ENCODE data around the gene CHI3L1. TPM values are rescaled to one million over a fixed set of nuclear protein-coding genes. Genes with fewer than 3 reads are reported as not detected.

CHI3L1 gene
- total RNA-seq, 2 donors from 2014 or later: 0.85 to 9.4 TPM

DNA sequence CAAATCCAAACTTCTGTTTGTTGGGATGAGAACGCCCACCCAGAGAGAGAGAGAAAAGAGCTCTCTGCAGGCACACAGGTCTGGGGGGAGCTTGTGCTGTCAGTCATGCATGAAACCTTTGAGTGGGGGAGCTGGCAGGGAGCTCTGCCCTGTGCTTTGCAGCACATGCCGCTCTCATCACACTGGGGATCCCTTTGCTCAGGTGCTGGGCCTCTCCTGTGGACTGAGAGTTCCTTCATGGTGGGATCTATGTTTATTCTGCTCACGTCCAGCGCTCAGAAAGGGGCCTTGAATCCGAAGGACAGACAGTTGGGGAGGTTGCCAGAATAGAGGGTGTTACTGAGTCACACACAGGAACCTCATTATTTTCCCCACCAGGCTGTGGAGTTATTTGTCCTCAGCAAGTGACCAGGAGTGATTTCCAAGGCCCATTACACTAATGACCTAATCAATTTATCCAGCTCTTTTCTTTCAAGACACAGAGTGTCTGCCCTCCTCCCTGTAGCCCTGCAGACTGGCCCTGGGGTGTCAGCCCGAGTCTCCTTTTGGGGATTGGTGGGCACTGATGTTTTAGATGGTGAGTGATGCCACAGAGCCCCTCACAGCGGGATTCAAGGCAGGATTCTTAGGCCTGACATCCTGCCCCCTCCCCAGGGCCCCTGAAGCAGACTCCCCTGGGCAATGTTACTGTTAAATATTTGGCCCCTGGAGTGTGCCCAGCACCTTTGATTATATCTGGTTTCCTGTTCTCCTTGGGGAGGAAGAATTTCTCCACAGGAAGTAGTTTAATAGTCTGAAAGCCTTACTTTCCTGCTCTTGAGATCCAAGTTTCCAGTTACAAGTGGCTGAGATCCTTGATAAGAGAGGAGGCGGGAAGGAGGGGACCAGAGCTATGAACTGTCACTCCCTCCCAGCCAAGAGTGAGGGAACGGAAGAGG is 33.2 kb downstream of the CHI3L1 start:
- Histone ChIP-seq H3K36me3 (no peaks in the 10 kb centered on the region), H3K27me3 (no peaks in the 10 kb centered on the region), H3K9me3 (no peaks in the 10 kb centered on the region), H3K27ac (peak overlapping the region in 1 of 2 donors; percentile 26), H3K4me1 (peaks cover 0 to 44% of the 10 kb centered on the region in 2 donors), H3K4me3 (no peak overlapping the region)
- no peak for DNase-seq (ENCODE audit: low spot score)
- TF ChIP-seq, protein P1, sequence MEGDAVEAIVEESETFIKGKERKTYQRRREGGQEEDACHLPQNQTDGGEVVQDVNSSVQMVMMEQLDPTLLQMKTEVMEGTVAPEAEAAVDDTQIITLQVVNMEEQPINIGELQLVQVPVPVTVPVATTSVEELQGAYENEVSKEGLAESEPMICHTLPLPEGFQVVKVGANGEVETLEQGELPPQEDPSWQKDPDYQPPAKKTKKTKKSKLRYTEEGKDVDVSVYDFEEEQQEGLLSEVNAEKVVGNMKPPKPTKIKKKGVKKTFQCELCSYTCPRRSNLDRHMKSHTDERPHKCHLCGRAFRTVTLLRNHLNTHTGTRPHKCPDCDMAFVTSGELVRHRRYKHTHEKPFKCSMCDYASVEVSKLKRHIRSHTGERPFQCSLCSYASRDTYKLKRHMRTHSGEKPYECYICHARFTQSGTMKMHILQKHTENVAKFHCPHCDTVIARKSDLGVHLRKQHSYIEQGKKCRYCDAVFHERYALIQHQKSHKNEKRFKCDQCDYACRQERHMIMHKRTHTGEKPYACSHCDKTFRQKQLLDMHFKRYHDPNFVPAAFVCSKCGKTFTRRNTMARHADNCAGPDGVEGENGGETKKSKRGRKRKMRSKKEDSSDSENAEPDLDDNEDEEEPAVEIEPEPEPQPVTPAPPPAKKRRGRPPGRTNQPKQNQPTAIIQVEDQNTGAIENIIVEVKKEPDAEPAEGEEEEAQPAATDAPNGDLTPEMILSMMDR (IDR thresholded peaks at IDR 0.05): no peak

DNA sequence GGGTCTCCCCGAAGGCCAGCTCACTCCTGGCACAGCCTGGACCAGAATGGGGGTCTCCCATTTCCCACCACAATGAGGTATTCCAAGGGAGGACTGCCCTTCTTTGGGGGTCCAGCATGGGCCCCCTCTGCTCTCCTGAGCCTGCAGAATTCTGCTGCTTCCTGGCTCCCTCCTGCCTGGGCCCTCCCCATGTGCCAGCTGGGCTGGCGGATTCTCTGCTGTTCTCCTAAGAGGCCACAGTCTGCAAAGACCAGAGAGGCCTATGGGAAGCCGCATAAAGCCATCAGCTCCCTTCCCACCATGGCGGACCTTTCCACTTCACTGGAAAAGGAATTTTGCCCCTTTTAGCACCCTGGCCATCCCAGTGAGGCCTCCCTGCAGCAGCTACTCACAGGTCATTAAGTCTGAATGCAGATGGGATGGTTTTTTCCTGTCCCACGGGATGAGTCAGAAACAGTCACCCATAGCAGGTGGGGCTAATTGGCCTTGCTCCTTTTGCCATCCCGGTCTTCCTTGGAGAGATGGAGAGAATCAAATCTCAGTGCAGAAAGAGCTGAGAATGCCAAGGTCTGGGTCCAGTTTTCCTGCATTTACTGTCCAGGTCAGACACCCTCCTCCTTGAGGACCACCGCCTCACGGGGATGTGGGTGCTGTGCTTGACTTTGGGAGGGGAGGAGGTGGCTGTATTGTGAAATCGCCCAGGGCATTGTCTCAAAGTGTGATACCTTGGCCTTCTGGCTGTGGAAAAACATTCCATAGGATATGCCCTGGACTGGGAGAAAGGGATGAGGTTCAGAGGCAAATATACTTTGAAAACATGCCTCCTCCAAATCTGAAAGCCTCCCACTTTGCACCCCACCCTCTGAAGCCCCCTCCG is 34.1 kb downstream of the CHI3L1 start:
- H3K36me3 ChIP-seq: no peaks in the 10 kb centered on the region
- TF ChIP-seq, protein P1 (IDR thresholded peaks at IDR 0.05): no peak

DNA sequence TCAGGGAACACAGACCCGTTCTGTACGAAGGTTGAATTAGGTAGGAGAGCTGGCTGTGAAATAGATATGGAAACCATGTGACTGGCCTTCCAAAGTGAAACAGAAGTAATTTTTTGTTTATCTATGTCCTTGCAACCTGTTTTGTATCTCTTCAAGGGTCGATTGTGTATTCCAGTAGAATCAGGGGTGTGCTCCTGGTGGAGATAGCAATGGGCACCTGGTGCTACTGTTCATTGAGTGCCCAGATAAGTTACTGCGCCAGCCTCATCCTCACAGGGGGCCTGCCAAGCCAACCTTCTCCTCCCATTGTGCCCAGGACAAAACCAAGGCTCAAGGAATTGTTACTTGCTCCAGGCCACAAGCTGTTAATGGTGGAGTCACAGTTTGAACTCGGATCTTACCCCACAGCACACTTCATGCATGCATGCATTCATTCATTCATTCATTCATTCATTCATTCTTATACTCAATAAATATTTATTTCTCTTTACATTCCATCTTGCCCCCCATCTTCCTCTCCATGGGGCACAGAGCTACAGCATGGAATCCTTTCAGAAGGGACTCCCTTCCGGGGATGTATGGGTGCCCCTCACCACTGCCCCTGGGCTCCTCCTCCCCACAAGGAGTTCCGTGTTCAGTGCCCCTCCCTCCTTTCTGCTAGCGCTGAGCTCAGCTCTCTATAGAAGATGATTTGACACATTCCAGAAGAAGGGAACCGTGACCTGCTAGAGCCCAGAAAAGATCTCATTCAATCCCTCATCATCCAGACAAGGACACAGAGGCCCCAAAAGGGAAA is 34.9 kb downstream of the CHI3L1 start:
- H3K9me3 ChIP-seq: no peaks in the 10 kb centered on the region
- H3K27ac ChIP-seq: no peak overlapping the region
- H3K36me3 ChIP-seq: no peaks in the 10 kb centered on the region
- H3K4me1 ChIP-seq: peaks cover 0 to 45% of the 10 kb centered on the region in 2 donors
- H3K4me3 ChIP-seq: no peak overlapping the region
- H3K27me3 ChIP-seq: no peaks in the 10 kb centered on the region
- TF ChIP-seq, protein P1 (IDR thresholded peaks at IDR 0.05): no peak
- DNase-seq (ENCODE audit: low spot score): no peak

More for the DNA sequence above, 34.1 kb downstream of the CHI3L1 start:
- no peaks in the 10 kb centered on the region for H3K27me3 ChIP-seq
- H3K27ac ChIP-seq: no peak overlapping the region
- peaks cover 0 to 45% of the 10 kb centered on the region in 2 donors for H3K4me1 ChIP-seq
- no peaks in the 10 kb centered on the region for H3K9me3 ChIP-seq
- H3K4me3 ChIP-seq: no peak overlapping the region
- DNase-seq (ENCODE audit: low spot score): no peak

DNA sequence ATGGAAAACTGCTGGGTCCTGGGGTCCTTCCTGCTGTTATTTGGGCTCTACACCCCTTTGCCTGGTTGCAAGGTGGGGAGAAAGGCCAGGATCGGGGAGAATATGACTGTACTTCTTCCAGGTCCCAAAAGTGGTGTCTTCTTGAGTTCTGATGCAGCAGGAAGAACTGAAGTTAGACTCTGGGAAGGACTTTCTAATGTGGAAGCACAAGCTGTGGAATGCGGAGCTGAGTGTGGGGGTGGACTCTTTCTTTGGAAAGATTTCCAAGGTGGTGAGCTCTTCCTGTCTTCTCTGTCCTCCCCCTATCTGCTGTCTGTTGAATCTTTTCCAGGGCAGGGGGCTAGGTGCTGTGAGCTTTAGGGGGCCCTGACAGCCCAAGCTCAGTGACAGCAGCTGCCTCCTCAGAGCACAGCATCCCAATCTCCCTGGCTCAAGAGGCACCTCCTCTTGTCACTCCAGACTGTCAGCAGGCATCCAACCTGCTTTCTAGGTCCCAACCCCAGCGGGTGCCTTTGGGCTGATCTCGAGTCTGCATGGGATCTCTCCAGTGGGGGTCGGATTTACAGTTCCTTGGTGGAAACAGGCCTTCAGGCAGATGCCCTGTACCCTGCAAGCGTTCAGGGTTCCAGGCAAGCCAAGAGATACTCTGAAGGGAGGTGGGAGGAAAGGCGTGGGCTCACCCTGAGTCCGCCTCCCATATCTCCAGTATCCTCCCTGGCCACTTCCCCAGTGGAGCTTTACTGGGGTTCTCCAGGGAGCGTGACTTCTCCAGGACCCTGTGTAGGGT is 35.8 kb downstream of the CHI3L1 start:
- H3K4me1 ChIP-seq: peaks cover 0 to 45% of the 10 kb centered on the region in 2 donors
- no peak overlapping the region for H3K4me3 ChIP-seq
- H3K27me3 ChIP-seq: no peaks in the 10 kb centered on the region
- TF ChIP-seq, protein P1 (IDR thresholded peaks at IDR 0.05): no peak
- DNase-seq (ENCODE audit: low spot score): no peak
- H3K9me3 ChIP-seq: no peaks in the 10 kb centered on the region
- H3K36me3 ChIP-seq: no peaks in the 10 kb centered on the region
- no peak overlapping the region for H3K27ac ChIP-seq
